AG09319 (cell line): ENCODE measurements around the gene SPATA2.
"Not testable (repeated sequence)": the region's sequence is repeated elsewhere in the genome, so short reads cannot be mapped to it uniquely, and the experiment has no call there.

Source experiments
- DNase-seq: peaks from one replicate; pipeline ENCODE4 v3.0.0-alpha.2; 2010; ENCODE audit warnings: low read depth; ENCODE audit errors: extremely low read depth
- TF ChIP-seq, protein P1 (sequence below): IDR thresholded peaks from 2 replicates; pipeline ENCODE4 v1.5.1; 2011; ENCODE audit warnings: low read depth, mild to moderate bottlenecking, inconsistent platforms, low read length, moderate library complexity

The SPATA2 gene

GRCh38 chr20:49915380-49916145 lies at the start of gene SPATA2:
Gene SPATA2 (minus strand): TSS chr20:49915529. CDS start chr20:49908490, 7,039 bp downstream.
- TF ChIP-seq, protein P1, sequence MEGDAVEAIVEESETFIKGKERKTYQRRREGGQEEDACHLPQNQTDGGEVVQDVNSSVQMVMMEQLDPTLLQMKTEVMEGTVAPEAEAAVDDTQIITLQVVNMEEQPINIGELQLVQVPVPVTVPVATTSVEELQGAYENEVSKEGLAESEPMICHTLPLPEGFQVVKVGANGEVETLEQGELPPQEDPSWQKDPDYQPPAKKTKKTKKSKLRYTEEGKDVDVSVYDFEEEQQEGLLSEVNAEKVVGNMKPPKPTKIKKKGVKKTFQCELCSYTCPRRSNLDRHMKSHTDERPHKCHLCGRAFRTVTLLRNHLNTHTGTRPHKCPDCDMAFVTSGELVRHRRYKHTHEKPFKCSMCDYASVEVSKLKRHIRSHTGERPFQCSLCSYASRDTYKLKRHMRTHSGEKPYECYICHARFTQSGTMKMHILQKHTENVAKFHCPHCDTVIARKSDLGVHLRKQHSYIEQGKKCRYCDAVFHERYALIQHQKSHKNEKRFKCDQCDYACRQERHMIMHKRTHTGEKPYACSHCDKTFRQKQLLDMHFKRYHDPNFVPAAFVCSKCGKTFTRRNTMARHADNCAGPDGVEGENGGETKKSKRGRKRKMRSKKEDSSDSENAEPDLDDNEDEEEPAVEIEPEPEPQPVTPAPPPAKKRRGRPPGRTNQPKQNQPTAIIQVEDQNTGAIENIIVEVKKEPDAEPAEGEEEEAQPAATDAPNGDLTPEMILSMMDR, result no peak
- peak; percentile 86 for DNase-seq

- DNase-seq, result no peak
- TF ChIP-seq, protein P1, result no peak
These were observed 46.1 kb upstream of the SPATA2 start for GRCh38 chr20:49961413-49961812.

GRCh38 chr20:49957089-49957938 lies 42.0 kb upstream of the SPATA2 start:
- DNase-seq, result not testable (repeated sequence)

DNA sequence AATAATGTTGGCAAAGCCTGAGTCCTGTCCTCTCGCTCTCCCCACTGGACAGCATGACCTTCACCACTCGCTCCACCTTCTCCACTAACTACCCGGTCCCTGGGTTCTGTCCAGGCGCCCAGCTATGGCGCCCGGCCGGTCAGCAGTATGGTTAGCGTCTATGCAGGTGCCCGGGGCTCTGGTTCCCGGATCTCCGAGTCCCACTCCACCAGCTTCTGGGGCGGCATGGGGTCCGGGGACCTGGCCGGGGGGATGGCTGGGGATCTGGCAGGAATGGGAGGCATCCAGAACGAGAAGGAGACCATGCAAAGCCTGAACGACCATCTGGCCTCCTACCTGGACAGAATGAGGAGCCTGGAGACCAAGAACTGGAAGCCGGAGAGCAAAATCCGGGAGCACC lies 41.4 kb upstream of the SPATA2 start:
- no peak for DNase-seq
- TF ChIP-seq, protein P1, result no peak

GRCh38 chr20:49955830-49956396 lies 40.6 kb upstream of the SPATA2 start:
- not testable (repeated sequence) for DNase-seq

- TF ChIP-seq, protein P1, result no peak
- DNase-seq, result no peak
These were observed 39.8 kb upstream of the SPATA2 start for GRCh38 chr20:49955167-49955566.

GRCh38 chr20:49951151-49951550 lies 35.8 kb upstream of the SPATA2 start:
- TF ChIP-seq, protein P1, result no peak
- DNase-seq, result no peak

DNA sequence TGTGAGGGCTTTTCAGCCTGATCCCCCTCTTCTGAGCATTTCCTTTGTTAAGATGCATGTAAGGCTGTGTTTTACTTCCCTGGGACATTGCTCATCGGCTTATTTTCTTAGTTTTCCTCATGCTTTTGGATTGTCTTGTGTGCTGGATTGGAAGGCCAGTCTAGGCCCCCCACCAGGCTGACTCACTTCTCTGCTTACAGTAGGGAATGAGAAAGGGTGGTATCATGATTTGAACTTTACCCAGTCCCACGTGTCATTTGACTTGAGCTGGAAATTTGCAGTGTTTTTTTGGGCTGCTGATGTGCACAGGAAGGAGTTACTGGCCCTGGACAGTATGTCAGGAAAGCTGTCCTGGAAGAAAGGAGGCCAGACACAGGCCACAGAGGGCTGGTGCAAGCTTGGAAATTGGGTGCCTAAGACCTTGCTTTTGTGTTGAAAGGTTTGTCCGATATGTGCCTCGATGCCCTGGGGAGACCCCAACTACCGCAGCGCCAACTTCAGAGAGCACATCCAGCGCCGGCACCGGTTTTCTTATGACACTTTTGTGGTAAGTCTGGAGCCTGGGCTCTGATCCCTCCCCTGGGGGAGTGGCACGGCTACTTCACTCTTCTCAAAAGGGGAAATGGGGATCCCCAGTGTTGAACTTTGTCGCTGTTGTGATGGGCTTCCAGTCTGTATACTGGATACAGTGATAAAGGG lies 33.6 kb upstream of the SPATA2 start:
- DNase-seq, result peak; percentile 57
- TF ChIP-seq, protein P1, result no peak
